CD4-positive, alpha-beta T cell treated with Interferon alpha-2 for 1 hour (primary cell): ENCODE measurements around the gene VAV2.
A peak's percentile ranks its signal among the peaks of the same experiment; 100 is the strongest.

Experiments used
- DNase-seq, 2 donors: peaks; one replicate each; pipeline ENCODE4 v3.0.0-alpha.2; 2020 to 2022

VAV2 gene

DNA sequence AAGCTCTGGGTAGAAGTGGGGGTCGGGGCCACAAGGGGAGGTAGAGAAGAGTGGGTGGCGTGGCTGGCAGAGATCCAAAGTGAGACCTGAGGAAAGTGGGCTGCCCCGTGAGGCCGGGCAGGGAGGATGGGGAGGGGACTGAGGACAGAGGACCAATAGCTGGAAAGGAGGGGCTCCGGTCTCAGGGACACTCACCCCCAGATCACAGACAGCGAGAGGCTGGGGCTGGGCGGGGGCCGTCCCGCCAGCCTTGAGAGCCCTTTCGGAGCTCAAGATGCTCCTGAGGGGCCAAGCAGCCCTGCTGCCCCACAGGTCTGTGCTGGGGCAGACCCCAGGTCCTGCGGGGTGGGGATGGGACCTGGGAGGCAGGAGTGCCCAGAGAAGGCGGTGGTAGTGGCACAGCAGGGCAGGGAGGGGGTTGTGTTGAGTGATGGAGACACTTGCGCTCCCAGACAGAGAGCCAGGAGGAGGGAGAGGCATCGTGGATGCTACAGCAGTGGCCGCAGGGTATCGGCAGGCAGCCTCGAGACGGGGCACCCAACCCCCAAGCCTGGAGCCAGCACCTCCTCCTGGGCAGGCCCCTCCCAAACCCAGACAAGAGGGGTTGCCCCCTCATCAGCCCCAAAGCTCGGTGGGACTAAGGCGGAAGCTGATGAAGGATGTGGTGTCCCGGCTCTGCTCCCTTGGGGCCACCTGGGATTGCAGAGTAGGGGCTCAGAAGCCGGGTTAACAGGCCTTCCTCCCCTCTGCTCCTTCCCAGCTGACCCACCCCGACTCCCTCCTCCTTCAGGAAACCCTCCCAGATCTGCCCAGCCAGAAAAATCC, 257.3 kb downstream of the VAV2 start:
- no peak for DNase-seq

DNA sequence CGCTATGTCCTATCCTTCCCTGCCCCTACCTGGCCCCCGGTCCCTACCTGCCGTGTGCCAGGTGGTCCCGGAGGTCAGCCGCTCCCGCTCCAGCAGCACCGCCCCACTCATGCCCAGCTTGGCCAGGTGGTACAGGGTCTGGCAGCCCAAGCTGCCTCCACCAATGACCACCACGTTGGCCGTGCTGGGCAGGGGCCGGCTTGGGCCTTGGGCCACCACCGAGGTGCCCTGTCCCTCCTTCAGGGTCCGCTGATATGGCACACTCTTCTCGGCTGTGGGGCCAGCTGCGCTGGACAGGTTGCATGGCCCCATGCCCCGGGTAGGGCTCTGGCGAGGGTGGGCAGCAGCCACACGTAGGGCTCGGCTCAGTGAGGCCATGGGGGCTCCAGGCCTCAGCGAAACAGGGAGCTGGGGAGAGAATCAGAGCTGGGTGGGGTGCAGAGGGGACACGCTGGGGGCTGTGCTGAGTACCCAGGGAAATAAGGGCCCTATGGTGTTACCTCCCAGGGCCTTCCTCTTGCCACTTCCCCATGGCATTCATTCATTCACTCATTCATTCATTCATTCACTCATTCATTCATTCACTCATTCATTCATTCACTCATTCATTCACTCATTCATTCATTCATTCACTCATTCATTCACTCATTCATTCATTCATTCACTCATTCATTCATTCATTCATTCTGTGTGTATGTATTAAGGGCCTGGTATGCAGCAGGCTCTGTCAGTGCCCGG, 258.2 kb downstream of the VAV2 start:
- no peak for DNase-seq

DNA sequence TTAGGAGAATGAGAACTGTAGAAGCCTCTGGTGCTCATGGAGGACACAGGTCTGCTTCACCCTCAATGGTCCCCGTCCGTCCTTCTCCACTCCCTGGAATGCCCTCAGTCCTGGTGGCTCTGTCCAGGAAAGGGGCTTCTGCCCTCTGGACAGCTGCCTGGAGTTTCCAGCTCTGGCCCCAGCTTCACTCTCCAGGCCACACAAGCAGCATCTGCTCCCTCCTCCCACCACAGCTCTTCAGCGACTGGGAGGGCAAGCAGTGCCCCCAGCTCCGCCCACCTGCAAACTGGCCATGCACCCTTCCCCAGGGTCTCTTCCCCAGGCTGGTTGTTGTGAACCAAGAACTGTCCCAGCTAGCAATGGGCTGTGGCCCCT, 258.7 kb downstream of the VAV2 start:
- no peak for DNase-seq

DNA sequence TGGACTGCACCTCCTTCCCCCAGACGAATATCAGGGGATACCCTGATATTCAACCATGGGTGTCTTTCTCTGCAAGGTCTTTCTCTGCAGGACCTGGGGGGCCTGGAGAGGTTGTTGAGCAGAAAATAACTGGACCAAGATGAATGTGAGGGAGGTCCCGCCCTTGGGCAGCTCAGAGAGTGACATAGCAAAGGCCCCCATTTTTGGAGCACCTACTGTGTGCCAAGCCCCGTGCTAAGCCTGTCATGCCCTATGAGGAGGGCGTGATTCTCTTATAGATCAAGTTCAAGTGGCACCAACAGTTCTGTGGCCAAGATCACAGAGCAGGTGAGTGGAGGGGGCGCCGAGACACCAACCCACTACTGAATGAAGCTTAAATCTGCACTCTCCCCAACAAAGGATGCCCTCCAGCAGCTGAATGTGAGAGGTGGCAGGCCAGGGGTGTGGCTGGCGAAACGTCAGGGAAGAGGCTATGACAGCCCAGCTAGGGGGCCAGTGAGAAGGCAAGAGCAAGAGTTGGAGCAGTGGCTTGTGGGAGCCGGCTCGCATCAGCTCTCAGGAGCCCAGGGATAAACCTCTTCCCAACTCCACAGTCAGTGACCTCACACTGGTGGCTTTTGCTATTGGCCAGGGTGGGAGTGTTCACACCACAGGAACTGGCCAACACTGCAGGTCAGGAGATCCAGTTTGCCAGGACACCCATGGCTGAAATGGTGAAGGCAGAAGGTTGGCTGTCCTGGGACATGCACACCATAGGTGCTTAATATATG, 259.3 kb downstream of the VAV2 start:
- DNase-seq, result no peak

- DNase-seq, result no peak
Observed at GRCh38 chr9:133731876-133732638, 260.1 kb downstream of the VAV2 start.

DNA sequence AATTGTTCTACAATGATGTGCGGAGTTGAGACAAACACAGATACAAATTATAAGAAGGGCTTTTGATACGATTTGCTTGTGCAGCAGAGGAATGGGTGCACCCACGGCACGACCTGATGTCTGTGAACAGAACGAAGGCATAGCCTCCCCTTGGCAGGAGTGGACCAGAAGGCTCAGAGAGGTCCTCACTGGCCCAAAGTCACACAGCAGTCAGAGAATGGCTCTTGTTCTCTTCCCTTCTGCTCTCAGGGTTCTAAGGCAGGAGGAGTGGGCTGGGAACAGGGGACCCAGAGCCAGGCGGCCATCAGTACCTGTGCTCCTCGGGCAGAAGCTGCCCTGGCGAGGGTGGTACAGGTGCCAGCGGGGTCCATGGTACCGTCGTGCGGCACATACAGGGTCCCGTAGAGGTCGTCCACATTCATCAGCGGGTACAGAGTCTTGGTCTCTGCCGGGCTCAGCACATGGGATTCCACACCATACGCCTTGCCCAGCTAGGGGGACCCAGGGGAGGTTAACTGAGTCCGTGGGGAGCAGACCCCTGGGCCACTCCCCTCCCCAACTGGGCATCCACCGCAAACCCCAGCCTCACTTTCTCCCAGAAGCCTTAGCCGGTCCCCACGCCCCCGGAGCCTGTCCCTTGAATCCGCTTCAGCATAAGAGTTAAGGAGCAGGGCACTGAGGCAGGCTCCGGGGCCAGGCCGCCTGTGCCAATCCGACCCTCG, 261.0 kb downstream of the VAV2 start:
- no peak for DNase-seq

DNA sequence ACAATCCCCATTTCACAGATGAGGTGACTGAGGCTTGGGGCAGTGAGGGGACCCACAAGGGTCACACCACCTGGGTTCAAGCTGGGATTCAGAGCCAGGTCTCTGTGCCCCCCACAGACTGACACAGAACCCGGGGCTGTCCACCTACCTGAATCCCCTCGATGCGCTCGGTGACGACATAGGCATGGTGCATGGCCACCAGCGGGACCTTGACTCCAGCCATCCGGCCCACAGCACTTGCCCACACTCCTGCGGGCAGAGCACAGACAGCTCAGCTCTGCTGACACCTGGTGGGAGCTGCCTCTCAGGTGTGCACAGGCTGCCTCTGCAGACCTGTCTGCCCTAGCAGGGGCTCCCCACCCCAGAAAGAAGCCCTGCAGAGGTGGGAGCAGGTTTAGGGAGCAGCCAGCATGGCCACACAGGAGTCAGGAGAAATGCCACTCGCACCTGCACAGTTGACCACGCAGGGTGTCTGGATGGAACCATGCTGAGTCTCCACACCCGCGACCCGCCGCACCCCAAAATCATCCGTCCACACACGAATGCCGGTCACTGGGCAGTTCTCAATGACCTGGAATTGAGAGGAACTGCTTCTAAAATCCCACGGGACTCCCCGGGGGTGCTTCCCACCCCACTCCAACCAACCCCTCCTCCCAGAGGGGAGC, 262.4 kb downstream of the VAV2 start:
- DNase-seq, result no peak

- no peak for DNase-seq
Observed at GRCh38 chr9:133728856-133729616, 263.1 kb downstream of the VAV2 start.

GRCh38 chr9:133727876-133728441, 264.2 kb downstream of the VAV2 start:
- no peak for DNase-seq

DNA sequence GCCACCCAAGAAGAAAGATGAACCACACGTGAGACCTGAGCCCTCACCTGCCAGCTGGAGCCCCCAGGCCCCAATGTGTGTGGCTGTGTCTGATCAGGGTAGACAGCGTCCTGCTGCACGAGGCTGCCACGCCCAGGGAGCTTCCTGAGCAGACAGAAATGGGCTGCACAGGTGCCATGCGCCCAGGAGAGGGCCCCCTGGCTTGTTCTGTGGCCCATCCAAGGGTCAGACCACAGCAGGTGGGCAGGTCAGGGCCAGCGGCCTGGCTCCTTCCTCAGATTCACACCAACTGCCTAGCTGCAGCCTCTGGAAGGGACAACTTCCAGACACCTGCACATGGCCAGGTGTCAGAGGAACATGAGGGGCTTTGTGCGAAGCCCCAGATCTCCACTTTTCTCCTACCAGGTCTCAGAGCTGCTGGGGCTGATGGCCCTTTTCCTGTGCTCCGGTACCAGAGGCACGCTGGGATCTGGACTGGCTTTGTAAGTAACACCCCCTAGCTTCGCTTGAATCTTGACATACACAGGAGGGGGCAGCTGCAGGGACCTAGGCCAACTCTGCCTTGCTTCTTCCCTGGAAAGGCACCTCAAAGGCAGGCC, 264.7 kb downstream of the VAV2 start:
- DNase-seq, result no peak

GRCh38 chr9:133726401-133727276, 265.5 kb downstream of the VAV2 start:
- DNase-seq, result peak; percentile 43 to 71

DNA sequence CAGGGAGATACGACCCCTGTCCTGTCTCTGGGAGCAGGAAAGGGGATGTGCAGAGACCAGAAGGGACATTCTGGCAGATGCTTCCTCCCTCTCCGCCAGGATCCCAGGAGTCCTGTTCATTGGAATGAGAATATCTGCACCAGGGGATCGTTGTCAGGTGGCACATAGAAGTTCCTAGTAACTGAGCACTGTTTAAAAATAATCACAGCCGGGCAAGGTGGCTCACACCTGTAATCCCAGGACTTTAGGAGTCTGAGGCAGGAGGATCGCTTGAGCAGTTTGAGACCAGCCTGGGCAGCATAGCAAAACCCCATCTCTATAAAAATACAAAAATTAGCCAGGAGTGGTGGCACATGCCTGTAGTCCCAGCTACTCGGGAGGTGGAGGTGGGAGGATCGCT, 266.2 kb downstream of the VAV2 start:
- no peak for DNase-seq

GRCh38 chr9:133718563-133719315, 273.4 kb downstream of the VAV2 start:
- no peak for DNase-seq

- no peak for DNase-seq
Observed at GRCh38 chr9:133717113-133718031, 274.8 kb downstream of the VAV2 start.

DNA sequence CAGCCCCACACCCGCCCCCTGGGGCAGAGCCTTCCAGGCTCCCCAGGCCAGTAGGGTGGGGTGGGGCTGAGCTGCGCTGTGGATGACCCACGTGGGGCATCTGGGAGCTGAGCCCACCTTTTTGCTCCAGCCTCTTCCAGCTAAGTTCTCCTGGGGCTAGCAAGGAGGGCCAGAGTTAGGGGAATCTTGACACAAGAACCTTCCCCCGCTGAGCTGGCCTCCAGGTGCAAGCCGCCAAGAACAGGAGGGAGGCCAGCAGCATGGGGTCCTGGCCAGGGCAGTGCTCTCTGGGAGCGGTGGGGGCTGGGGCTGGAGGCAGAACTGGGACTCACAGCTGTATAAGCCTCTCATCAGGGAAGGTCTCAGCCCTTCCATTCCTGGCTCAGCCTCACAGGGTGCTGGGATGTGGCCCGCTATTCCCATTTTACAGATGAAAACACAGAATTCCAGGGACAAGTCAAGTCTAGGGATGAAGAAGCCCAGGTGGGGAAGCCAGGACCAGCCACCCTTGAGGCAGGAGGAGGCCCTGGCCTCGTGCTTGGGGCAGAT, 275.5 kb downstream of the VAV2 start:
- DNase-seq, result no peak

GRCh38 chr9:133715866-133716563, 276.1 kb downstream of the VAV2 start:
- peak; percentile 16 to 47 for DNase-seq
